Medulla oblongata (tissue), 1 donor: ENCODE data around the gene NDUFV1.
"Not testable (repeated sequence)": the region's sequence is repeated elsewhere in the genome, so short reads cannot be mapped to it uniquely, and the experiment has no call there.

Experiments used
- DNase-seq: peaks from one replicate; pipeline ENCODE4 v3.0.0-alpha.2; 2015; ENCODE audit errors: extremely low spot score

NDUFV1 gene

GRCh38 chr11:67656278-67656922 lies 49.7 kb downstream of the NDUFV1 start:
- no peak for DNase-seq

GRCh38 chr11:67657300-67657699 lies 50.6 kb downstream of the NDUFV1 start:
- DNase-seq: no peak

- not testable (repeated sequence) for DNase-seq
These were observed 53.0 kb downstream of the NDUFV1 start for GRCh38 chr11:67659651-67660165.

- DNase-seq: not testable (repeated sequence)
These were observed 54.0 kb downstream of the NDUFV1 start for GRCh38 chr11:67660752-67661151.
